ENCODE results near the gene PUSL1.

The PUSL1 gene

GRCh38 chr1:1333551-1334241 is 25.3 kb downstream of the PUSL1 start:
- no peak for DNase-seq (ENCODE audit: low read depth)
- no peak overlapping the region for H3K4me3 ChIP-seq (ENCODE audit: low read depth, low read length)

GRCh38 chr1:1334835-1335234 is 26.4 kb downstream of the PUSL1 start:
- no peak overlapping the region for H3K4me3 ChIP-seq (ENCODE audit: low read depth, low read length)
- DNase-seq (ENCODE audit: low read depth) = no peak

- H3K4me3 ChIP-seq (ENCODE audit: low read depth, low read length) = no peak overlapping the region
- no peak for DNase-seq (ENCODE audit: low read depth)
Measured at GRCh38 chr1:1335283-1335682, 26.9 kb downstream of the PUSL1 start.

- no peak for DNase-seq (ENCODE audit: low read depth)
- H3K4me3 ChIP-seq (ENCODE audit: low read depth, low read length) = no peak overlapping the region
Measured at GRCh38 chr1:1335792-1336248, 27.4 kb downstream of the PUSL1 start.

- no peak for DNase-seq (ENCODE audit: low read depth)
- H3K4me3 ChIP-seq (ENCODE audit: low read depth, low read length) = no peak overlapping the region
Measured at GRCh38 chr1:1336446-1336845, 28.0 kb downstream of the PUSL1 start.

GRCh38 chr1:1336931-1337792 is 28.8 kb downstream of the PUSL1 start:
- DNase-seq (ENCODE audit: low read depth) = no peak
- H3K4me3 ChIP-seq (ENCODE audit: low read depth, low read length) = no peak overlapping the region

GRCh38 chr1:1337793-1338147 is 29.4 kb downstream of the PUSL1 start:
- no peak for DNase-seq (ENCODE audit: low read depth)
- H3K4me3 ChIP-seq (ENCODE audit: low read depth, low read length) = no peak overlapping the region

GRCh38 chr1:1338278-1338677 is 29.9 kb downstream of the PUSL1 start:
- no peak overlapping the region for H3K4me3 ChIP-seq (ENCODE audit: low read depth, low read length)
- DNase-seq (ENCODE audit: low read depth) = no peak

- H3K4me3 ChIP-seq (ENCODE audit: low read depth, low read length) = no peak overlapping the region
- DNase-seq (ENCODE audit: low read depth) = no peak
Measured at GRCh38 chr1:1340185-1340584, 31.8 kb downstream of the PUSL1 start.

GRCh38 chr1:1340791-1341548 is 32.6 kb downstream of the PUSL1 start:
- no peak overlapping the region for H3K4me3 ChIP-seq (ENCODE audit: low read depth, low read length)
- no peak for DNase-seq (ENCODE audit: low read depth)

- H3K4me3 ChIP-seq (ENCODE audit: low read depth, low read length) = no peak overlapping the region
- DNase-seq (ENCODE audit: low read depth) = no peak
Measured at GRCh38 chr1:1341549-1342021, 33.2 kb downstream of the PUSL1 start.

GRCh38 chr1:1342061-1342562 is 33.7 kb downstream of the PUSL1 start:
- DNase-seq (ENCODE audit: low read depth) = no peak
- no peak overlapping the region for H3K4me3 ChIP-seq (ENCODE audit: low read depth, low read length)

GRCh38 chr1:1342584-1343115 is 34.3 kb downstream of the PUSL1 start:
- H3K4me3 ChIP-seq (ENCODE audit: low read depth, low read length) = no peak overlapping the region
- DNase-seq (ENCODE audit: low read depth) = no peak

GRCh38 chr1:1343811-1344421 is 35.5 kb downstream of the PUSL1 start:
- no peak overlapping the region for H3K4me3 ChIP-seq (ENCODE audit: low read depth, low read length)

GRCh38 chr1:1344655-1345361 is 36.4 kb downstream of the PUSL1 start:
- no peak overlapping the region for H3K4me3 ChIP-seq (ENCODE audit: low read depth, low read length)
- DNase-seq (ENCODE audit: low read depth) = no peak

More at GRCh38 chr1:1343811-1344421, 35.5 kb downstream of the PUSL1 start:
- no peak for DNase-seq (ENCODE audit: low read depth)

- H3K4me3 ChIP-seq (ENCODE audit: low read depth, low read length) = no peak overlapping the region
- no peak for DNase-seq (ENCODE audit: low read depth)
Measured at GRCh38 chr1:1345384-1345783, 37.0 kb downstream of the PUSL1 start.

- DNase-seq (ENCODE audit: low read depth) = no peak
- no peak overlapping the region for H3K4me3 ChIP-seq (ENCODE audit: low read depth, low read length)
Measured at GRCh38 chr1:1345860-1346500, 37.6 kb downstream of the PUSL1 start.

- no peak overlapping the region for H3K4me3 ChIP-seq (ENCODE audit: low read depth, low read length)
- no peak for DNase-seq (ENCODE audit: low read depth)
Measured at GRCh38 chr1:1346501-1346890, 38.1 kb downstream of the PUSL1 start.

All from skeletal muscle cell (primary cell).